Smooth muscle cell (in vitro differentiated cells): ENCODE data around the gene GTF3C5. TPM values are rescaled to one million over a fixed set of nuclear protein-coding genes. Genes with fewer than 3 reads are reported as not detected.

Experiments used
- DNase-seq: peaks from one replicate; lab custom pipeline; 2025; ENCODE audit not compliant: unreplicated experiment; lab: John Stamatoyannopoulos, UW
- H2AFZ ChIP-seq: fragments of 200-600 bp; sonication (generic); 2 replicates; pipeline ENCODE4 v1.6.0; 2016; ENCODE audit warnings: antibody characterized with exemption, low read depth, mild to moderate bottlenecking
- H3F3A ChIP-seq: fragments of 200-600 bp; sonication (generic); 2 replicates; pipeline ENCODE4 v1.6.0; 2017; ENCODE audit warnings: antibody characterized with exemption, low read depth
- H3K27ac ChIP-seq: fragments of 200-600 bp; sonication (generic); 2 replicates; pipeline ENCODE4 v1.5.1; 2016; ENCODE audit warnings: low read depth, mild to moderate bottlenecking
- H3K27me3 ChIP-seq: fragments of 200-600 bp; sonication (generic); 2 replicates; pipeline ENCODE4 v1.6.1; 2016; ENCODE audit warnings: low read depth, mild to moderate bottlenecking
- H3K36me3 ChIP-seq: fragments of 200-600 bp; sonication (generic); 2 replicates; pipeline ENCODE4 v1.5.1; 2016; ENCODE audit warnings: low read depth
- H3K4me1 ChIP-seq: fragments of 200-600 bp; sonication (generic); 2 replicates; pipeline ENCODE4 v1.5.1; 2016; ENCODE audit warnings: low read depth
- H3K4me2 ChIP-seq: fragments of 200-600 bp; sonication (generic); 2 replicates; pipeline ENCODE4 v1.6.0; 2016; ENCODE audit warnings: mild to moderate bottlenecking
- H3K4me3 ChIP-seq: fragments of 200-600 bp; sonication (generic); 2 replicates; pipeline ENCODE4 v1.5.1; 2016; ENCODE audit warnings: mild to moderate bottlenecking
- H3K79me2 ChIP-seq: fragments of 200-600 bp; sonication (generic); 2 replicates; pipeline ENCODE4 v1.6.0; 2016; ENCODE audit warnings: low read depth, mild to moderate bottlenecking
- H3K9ac ChIP-seq: fragments of 200-600 bp; sonication (generic); 2 replicates; pipeline ENCODE4 v1.6.0; 2016; ENCODE audit warnings: low read depth
- H3K9me3 ChIP-seq: fragments of 200-600 bp; sonication (generic); replicated peaks from 2 replicates; pipeline ENCODE4 v1.5.1; 2016; ENCODE audit warnings: low read depth
- H4K20me1 ChIP-seq: fragments of 200-600 bp; sonication (generic); 2 replicates; pipeline ENCODE4 v1.6.0; 2016; ENCODE audit warnings: low read depth
- CTCF ChIP-seq: fragments of 200-600 bp; sonication (generic); IDR thresholded peaks from 2 replicates; pipeline ENCODE4 v1.5.1; 2017; ENCODE audit warnings: borderline replicate concordance, mild to moderate bottlenecking, antibody characterized with exemption; ENCODE audit not compliant: insufficient read depth, poor library complexity, severe bottlenecking
- WGBS: methylation state at CpG from one replicate; pipeline ENCODE4 v1.1.7; 2016; ENCODE audit warnings: low lambda C conversion rate; 5-methylcytosine and 5-hydroxymethylcytosine counted together
- polyA plus RNA-seq: library from polyadenylated mRNA; unstranded; fragments of >200 nt; fragmentation: Nextera tagmentation; extraction: Ambion mirVana; gene quantifications from 2 replicates; pipeline ENCODE4 v1.2.1, GENCODE V29; 2016
- total RNA-seq: library from RNA; depleted of rRNA; stranded (reverse); fragments of >200 nt; gene quantifications from 2 replicates; pipeline ENCODE4 v1.2.3, GENCODE V29; 2014

Gene GTF3C5
- total and polyA plus RNA-seq, 2 experiments from 2014 or later, result 44.2 to 59.0 TPM

GRCh38 chr9:133102190-133103021, 71.6 kb downstream of the GTF3C5 start:
- H3K4me3 ChIP-seq, result no peak overlapping the region
- peaks cover 5% of the 10 kb centered on the region for H3K36me3 ChIP-seq
- no peak overlapping the region for H2AFZ ChIP-seq
- no peaks in the 10 kb centered on the region for H4K20me1 ChIP-seq
- 95% methylated on average over 21 of the region's 21 CpGs for WGBS
- H3K27me3 ChIP-seq, result no peaks in the 10 kb centered on the region
- no peak for DNase-seq
- H3K27ac ChIP-seq, result no peak overlapping the region
- no peak overlapping the region for H3K9ac ChIP-seq
- no peak overlapping the region for H3K4me2 ChIP-seq
- H3F3A ChIP-seq, result no peaks in the 10 kb centered on the region
- H3K9me3 ChIP-seq, result no peaks in the 10 kb centered on the region
- H3K4me1 ChIP-seq, result no peaks in the 10 kb centered on the region
- no peak for TF ChIP-seq CTCF
- no peaks in the 10 kb centered on the region for H3K79me2 ChIP-seq

- 65% methylated on average over 14 of the region's 14 CpGs for WGBS
- H3K79me2 ChIP-seq, result no peaks in the 10 kb centered on the region
- H3K27me3 ChIP-seq, result no peaks in the 10 kb centered on the region
- H3F3A ChIP-seq, result no peaks in the 10 kb centered on the region
- peak; percentile 36 for DNase-seq
- TF ChIP-seq CTCF, result peak; percentile 95
- peaks cover 6% of the 10 kb centered on the region for H4K20me1 ChIP-seq
- H3K9ac ChIP-seq, result no peak overlapping the region
- no peak overlapping the region for H3K4me2 ChIP-seq
- no peaks in the 10 kb centered on the region for H3K4me1 ChIP-seq
- no peak overlapping the region for H2AFZ ChIP-seq
- no peak overlapping the region for H3K4me3 ChIP-seq
- H3K27ac ChIP-seq, result no peak overlapping the region
- H3K36me3 ChIP-seq, result no peaks in the 10 kb centered on the region
- H3K9me3 ChIP-seq, result no peaks in the 10 kb centered on the region
Measured at GRCh38 chr9:133103183-133103986, 72.6 kb downstream of the GTF3C5 start.

- Histone ChIP-seq H3K9me3 (no peaks in the 10 kb centered on the region), H4K20me1 (peaks cover 9% of the 10 kb centered on the region), H3K27ac (no peak overlapping the region), H3K4me2 (no peak overlapping the region), H3K27me3 (no peaks in the 10 kb centered on the region), H3K4me3 (no peak overlapping the region), H3K9ac (no peak overlapping the region), H3K4me1 (no peaks in the 10 kb centered on the region), H3F3A (no peaks in the 10 kb centered on the region), H3K36me3 (no peaks in the 10 kb centered on the region), H2AFZ (no peak overlapping the region), H3K79me2 (no peaks in the 10 kb centered on the region)
- no peak for DNase-seq
- 89% methylated on average over 2 of the region's 12 CpGs for WGBS
- TF ChIP-seq CTCF, result no peak
Measured at GRCh38 chr9:133103987-133104505, 73.2 kb downstream of the GTF3C5 start.
